ENCODE results near the gene CARMIL1.

DNA sequence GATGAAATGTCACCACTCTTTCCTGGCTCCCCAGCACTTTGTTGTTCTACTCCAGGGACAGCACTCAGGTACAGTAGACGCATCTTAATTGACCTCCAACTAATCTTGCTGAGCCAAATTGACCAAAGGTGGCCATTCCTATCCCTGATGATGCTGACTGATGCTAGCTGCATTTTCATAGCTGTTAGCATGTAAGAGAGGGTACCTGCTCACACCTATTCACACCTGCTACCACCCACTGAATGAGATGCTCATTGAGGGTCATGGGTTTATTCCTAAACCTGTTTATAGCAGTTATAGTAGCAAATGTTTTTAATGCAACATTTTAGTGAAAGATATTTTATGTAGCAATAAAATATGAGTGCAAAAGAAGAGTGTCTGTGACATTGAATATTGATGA, 145.1 kb downstream of the CARMIL1 start:
- TF ChIP-seq SP1 (IDR thresholded peaks at IDR 0.05) (no peak), ZNF384 (IDR thresholded peaks at IDR 0.05) (no peak), ELF4 (IDR thresholded peaks at IDR 0.05) (no peak), BHLHE40 (IDR thresholded peaks at IDR 0.05; ENCODE audit: borderline replicate concordance) (no peak), FOXK2 (IDR thresholded peaks at IDR 0.05) (no peak), NFRKB (IDR thresholded peaks at IDR 0.05) (no peak), CTBP1 (IDR thresholded peaks at IDR 0.05; ENCODE audit: borderline replicate concordance) (no peak), HDGF (IDR thresholded peaks at IDR 0.05; ENCODE audit: borderline replicate concordance) (no peak), SUZ12 (IDR thresholded peaks at IDR 0.05) (no peak)
- TF ChIP-seq, protein P1, sequence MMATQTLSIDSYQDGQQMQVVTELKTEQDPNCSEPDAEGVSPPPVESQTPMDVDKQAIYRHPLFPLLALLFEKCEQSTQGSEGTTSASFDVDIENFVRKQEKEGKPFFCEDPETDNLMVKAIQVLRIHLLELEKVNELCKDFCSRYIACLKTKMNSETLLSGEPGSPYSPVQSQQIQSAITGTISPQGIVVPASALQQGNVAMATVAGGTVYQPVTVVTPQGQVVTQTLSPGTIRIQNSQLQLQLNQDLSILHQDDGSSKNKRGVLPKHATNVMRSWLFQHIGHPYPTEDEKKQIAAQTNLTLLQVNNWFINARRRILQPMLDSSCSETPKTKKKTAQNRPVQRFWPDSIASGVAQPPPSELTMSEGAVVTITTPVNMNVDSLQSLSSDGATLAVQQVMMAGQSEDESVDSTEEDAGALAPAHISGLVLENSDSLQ (IDR thresholded peaks at IDR 0.05): no peak

Data from HEK293T (cell line).